SJSA1 (cell line): Measurements from ENCODE around the gene PDK3. TPM values are rescaled to one million over a fixed set of nuclear protein-coding genes. Genes with fewer than 3 reads are reported as not detected.

Experiments used
- DNase-seq, 2 experiments: peaks; one replicate each; pipeline ENCODE4 v3.0.0-alpha.2; 2015 to 2020; ENCODE audit warnings: low spot score in 2 of 2, low read depth in 1 of 2
- H3K27ac ChIP-seq: fragments of 250-450 bp; sonication (Bioruptor Pico); 2 replicates; pipeline ENCODE4 v1.5.1; 2020; ENCODE audit warnings: mild to moderate bottlenecking, moderate library complexity
- H3K27me3 ChIP-seq: fragments of 250-450 bp; sonication (Bioruptor Pico); replicated peaks from 2 replicates; pipeline ENCODE4 v1.5.1; 2020; ENCODE audit warnings: mild to moderate bottlenecking, moderate library complexity
- H3K36me3 ChIP-seq: fragments of 250-450 bp; sonication (Bioruptor Pico); 2 replicates; pipeline ENCODE4 v1.5.1; 2020; ENCODE audit warnings: mild to moderate bottlenecking
- H3K4me1 ChIP-seq: fragments of 250-450 bp; sonication (Bioruptor Pico); replicated peaks from 2 replicates; pipeline ENCODE4 v1.6.1; 2021; ENCODE audit warnings: mild to moderate bottlenecking
- H3K4me3 ChIP-seq: fragments of 250-450 bp; sonication (Bioruptor Pico); 2 replicates; pipeline ENCODE4 v1.5.1; 2020; ENCODE audit warnings: mild to moderate bottlenecking
- H3K9me3 ChIP-seq: fragments of 250-450 bp; sonication (Bioruptor Pico); replicated peaks from 2 replicates; pipeline ENCODE4 v1.5.1; 2020; ENCODE audit warnings: mild to moderate bottlenecking
- total RNA-seq: library from RNA; depleted of rRNA; stranded (reverse); fragments of >200 nt; shearing (Covaris generic); gene quantifications from 2 replicates; pipeline ENCODE4 v1.2.3, GENCODE V29; 2014

PDK3 gene
- total RNA-seq, 1 experiment from 2014 or later: 1.6 TPM

GRCh38 chrX:24493740-24494581, 28.9 kb downstream of the PDK3 start:
- peak in 1 of 2 experiments; percentile 1 for DNase-seq
- Histone ChIP-seq H3K27me3 (no peaks in the 10 kb centered on the region), H3K9me3 (no peaks in the 10 kb centered on the region), H3K4me1 (peaks cover 10% of the 10 kb centered on the region), H3K36me3 (no peaks in the 10 kb centered on the region), H3K27ac (no peak overlapping the region), H3K4me3 (no peak overlapping the region)

- Histone ChIP-seq H3K27ac (no peak overlapping the region), H3K4me3 (no peak overlapping the region), H3K27me3 (no peaks in the 10 kb centered on the region), H3K9me3 (no peaks in the 10 kb centered on the region), H3K4me1 (peaks cover 10% of the 10 kb centered on the region), H3K36me3 (no peaks in the 10 kb centered on the region)
- DNase-seq: peak; percentile 45 to 63
Observed at GRCh38 chrX:24494647-24495075, 29.6 kb downstream of the PDK3 start.

- Histone ChIP-seq H3K27ac (no peak overlapping the region), H3K36me3 (no peaks in the 10 kb centered on the region), H3K4me1 (peaks cover 10% of the 10 kb centered on the region), H3K9me3 (no peaks in the 10 kb centered on the region), H3K27me3 (no peaks in the 10 kb centered on the region), H3K4me3 (no peak overlapping the region)
- DNase-seq: no peak
Observed at GRCh38 chrX:24495700-24496099, 30.6 kb downstream of the PDK3 start.

GRCh38 chrX:24498181-24498580, 33.1 kb downstream of the PDK3 start:
- Histone ChIP-seq H3K27ac (no peak overlapping the region), H3K36me3 (no peaks in the 10 kb centered on the region), H3K4me3 (no peak overlapping the region), H3K9me3 (no peaks in the 10 kb centered on the region), H3K27me3 (no peaks in the 10 kb centered on the region), H3K4me1 (peaks cover 10% of the 10 kb centered on the region)
- DNase-seq: no peak

- peaks cover 10% of the 10 kb centered on the region for H3K4me1 ChIP-seq
- H3K9me3 ChIP-seq: no peaks in the 10 kb centered on the region
- no peaks in the 10 kb centered on the region for H3K36me3 ChIP-seq
- DNase-seq: no peak
- H3K27me3 ChIP-seq: no peaks in the 10 kb centered on the region
- H3K4me3 ChIP-seq: no peak overlapping the region
- H3K27ac ChIP-seq: no peak overlapping the region
Observed at GRCh38 chrX:24498975-24499374, 33.9 kb downstream of the PDK3 start.

- H3K36me3 ChIP-seq: no peaks in the 10 kb centered on the region
- no peak overlapping the region for H3K27ac ChIP-seq
- no peaks in the 10 kb centered on the region for H3K9me3 ChIP-seq
- H3K4me3 ChIP-seq: no peak overlapping the region
- H3K27me3 ChIP-seq: no peaks in the 10 kb centered on the region
- H3K4me1 ChIP-seq: no peaks in the 10 kb centered on the region
- no peak for DNase-seq
Observed at GRCh38 chrX:24506082-24506481, 41.0 kb downstream of the PDK3 start.

GRCh38 chrX:24508375-24508774, 43.3 kb downstream of the PDK3 start:
- no peak for DNase-seq
- H3K4me1 ChIP-seq: no peaks in the 10 kb centered on the region
- no peaks in the 10 kb centered on the region for H3K36me3 ChIP-seq

GRCh38 chrX:24513416-24513815, 48.3 kb downstream of the PDK3 start:
- H3K36me3 ChIP-seq: no peaks in the 10 kb centered on the region

More at GRCh38 chrX:24508375-24508774, 43.3 kb downstream of the PDK3 start:
- no peaks in the 10 kb centered on the region for H3K27me3 ChIP-seq
- H3K27ac ChIP-seq: no peak overlapping the region
- no peaks in the 10 kb centered on the region for H3K9me3 ChIP-seq
- no peak overlapping the region for H3K4me3 ChIP-seq

GRCh38 chrX:24515447-24515846, 50.4 kb downstream of the PDK3 start:
- no peak overlapping the region for H3K27ac ChIP-seq
- H3K27me3 ChIP-seq: no peaks in the 10 kb centered on the region
- no peak overlapping the region for H3K4me3 ChIP-seq
- H3K36me3 ChIP-seq: no peaks in the 10 kb centered on the region
- no peaks in the 10 kb centered on the region for H3K9me3 ChIP-seq
- no peak for DNase-seq
- no peaks in the 10 kb centered on the region for H3K4me1 ChIP-seq

More at GRCh38 chrX:24513416-24513815, 48.3 kb downstream of the PDK3 start:
- no peak for DNase-seq
- H3K27ac ChIP-seq: no peak overlapping the region
- H3K4me3 ChIP-seq: no peak overlapping the region
- H3K27me3 ChIP-seq: no peaks in the 10 kb centered on the region
- H3K9me3 ChIP-seq: no peaks in the 10 kb centered on the region
- H3K4me1 ChIP-seq: no peaks in the 10 kb centered on the region

GRCh38 chrX:24520472-24520871, 55.4 kb downstream of the PDK3 start:
- Histone ChIP-seq H3K9me3 (no peaks in the 10 kb centered on the region), H3K27me3 (no peaks in the 10 kb centered on the region), H3K36me3 (no peaks in the 10 kb centered on the region), H3K4me3 (no peak overlapping the region), H3K4me1 (no peaks in the 10 kb centered on the region), H3K27ac (no peak overlapping the region)
- DNase-seq: no peak

GRCh38 chrX:24525455-24525854, 60.4 kb downstream of the PDK3 start:
- DNase-seq: no peak
- H3K9me3 ChIP-seq: no peaks in the 10 kb centered on the region
- H3K27me3 ChIP-seq: no peaks in the 10 kb centered on the region
- no peaks in the 10 kb centered on the region for H3K36me3 ChIP-seq
- H3K4me1 ChIP-seq: no peaks in the 10 kb centered on the region
- H3K27ac ChIP-seq: no peak overlapping the region
- H3K4me3 ChIP-seq: no peak overlapping the region

GRCh38 chrX:24526616-24527015, 61.5 kb downstream of the PDK3 start:
- no peak overlapping the region for H3K27ac ChIP-seq
- no peak overlapping the region for H3K4me3 ChIP-seq
- H3K27me3 ChIP-seq: no peaks in the 10 kb centered on the region
- no peak for DNase-seq
- no peaks in the 10 kb centered on the region for H3K36me3 ChIP-seq
- no peaks in the 10 kb centered on the region for H3K4me1 ChIP-seq
- no peaks in the 10 kb centered on the region for H3K9me3 ChIP-seq

- Histone ChIP-seq H3K27ac (no peak overlapping the region), H3K4me1 (no peaks in the 10 kb centered on the region), H3K4me3 (no peak overlapping the region), H3K9me3 (no peaks in the 10 kb centered on the region), H3K27me3 (no peaks in the 10 kb centered on the region), H3K36me3 (no peaks in the 10 kb centered on the region)
- DNase-seq: no peak
Observed at GRCh38 chrX:24528605-24529004, 63.5 kb downstream of the PDK3 start.

GRCh38 chrX:24536551-24536950, 71.5 kb downstream of the PDK3 start:
- H3K27ac ChIP-seq: no peak overlapping the region
- H3K4me1 ChIP-seq: no peaks in the 10 kb centered on the region
- no peaks in the 10 kb centered on the region for H3K36me3 ChIP-seq
- H3K9me3 ChIP-seq: no peaks in the 10 kb centered on the region
- DNase-seq: no peak
- no peak overlapping the region for H3K4me3 ChIP-seq
- no peaks in the 10 kb centered on the region for H3K27me3 ChIP-seq
